ENCODE data around the gene TRPC4. TPM values are rescaled to one million over a fixed set of nuclear protein-coding genes. Genes with fewer than 3 reads are reported as not detected.

The TRPC4 gene
- polyA plus RNA-seq, 2 of the 4 experiments (the other 2 are of a cell fraction) = 0.04 to 0.05 TPM

DNA sequence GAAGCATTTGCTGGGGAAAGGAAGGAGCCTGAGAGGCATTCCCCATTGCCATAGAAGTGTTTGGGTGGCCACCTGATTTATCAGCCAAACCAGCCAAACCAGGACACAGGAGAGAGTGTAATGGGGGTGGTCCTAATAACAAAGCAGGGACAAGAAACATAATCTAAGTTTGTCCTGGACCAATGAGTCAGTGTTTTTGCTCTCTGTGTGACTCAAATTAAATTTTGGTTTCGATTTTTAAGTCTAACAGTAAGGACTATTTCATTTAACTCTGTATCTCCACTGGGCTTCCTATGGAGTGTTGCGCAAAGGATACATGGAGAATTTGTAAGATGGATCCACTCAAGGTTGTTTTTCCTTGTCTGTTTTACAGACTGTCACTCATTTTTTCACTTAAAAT is 19.5 kb upstream of the TRPC4 start (continued):
- TF ChIP-seq, protein P1, sequence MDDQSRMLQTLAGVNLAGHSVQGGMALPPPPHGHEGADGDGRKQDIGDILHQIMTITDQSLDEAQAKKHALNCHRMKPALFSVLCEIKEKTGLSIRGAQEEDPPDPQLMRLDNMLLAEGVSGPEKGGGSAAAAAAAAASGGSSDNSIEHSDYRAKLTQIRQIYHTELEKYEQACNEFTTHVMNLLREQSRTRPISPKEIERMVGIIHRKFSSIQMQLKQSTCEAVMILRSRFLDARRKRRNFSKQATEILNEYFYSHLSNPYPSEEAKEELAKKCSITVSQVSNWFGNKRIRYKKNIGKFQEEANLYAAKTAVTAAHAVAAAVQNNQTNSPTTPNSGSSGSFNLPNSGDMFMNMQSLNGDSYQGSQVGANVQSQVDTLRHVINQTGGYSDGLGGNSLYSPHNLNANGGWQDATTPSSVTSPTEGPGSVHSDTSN (IDR thresholded peaks at IDR 0.05) = no peak

DNA sequence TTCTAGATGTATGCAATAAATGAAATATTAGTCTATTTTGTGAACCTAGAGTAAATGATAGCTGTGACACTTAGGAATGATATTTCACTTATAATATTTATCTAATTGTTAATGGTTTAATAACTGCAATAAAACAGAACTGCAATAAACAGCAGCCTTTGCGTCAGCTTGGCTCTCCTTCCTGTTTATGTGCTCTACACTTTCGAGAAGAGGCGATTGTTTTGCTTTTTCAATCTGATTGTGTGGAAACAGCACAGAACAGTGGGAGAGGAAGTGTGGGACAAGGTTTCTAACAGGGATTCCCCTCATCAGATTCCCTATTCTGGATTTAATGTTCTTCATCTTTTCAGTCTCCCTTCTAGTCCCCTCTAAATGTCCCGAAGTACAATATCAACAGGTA is 17.3 kb upstream of the TRPC4 start:
- Histone ChIP-seq H3K9me3 (no peaks in the 10 kb centered on the region), H3K4me1 (no peaks in the 10 kb centered on the region), H3K27ac (no peak overlapping the region), H3K4me3 (no peak overlapping the region), H3K4me2 (no peak overlapping the region)
- FAIRE-seq = no peak
- no peak for ATAC-seq
- ChIA-PET POLR2A (no interaction called here), CTCF (no interaction called here)
- WGBS (ENCODE audit: missing lambda C conversion rate) = 16% methylated on average over 4 of the region's 4 CpGs
- TF ChIP-seq CHD2 (IDR thresholded peaks at IDR 0.05; ENCODE audit: low read length, partially characterized antibody) (no peak), ESRRA (IDR thresholded peaks at IDR 0.05; ENCODE audit: borderline replicate concordance, low read length) (no peak), TP53 (CRISPR knock-in tag; IDR thresholded peaks at IDR 0.05) (no peak), RFX5 (IDR thresholded peaks at IDR 0.05) (no peak), EHMT2 (IDR thresholded peaks at IDR 0.05; ENCODE audit: low read depth) (no peak), PHF8 (IDR thresholded peaks at IDR 0.05; ENCODE audit: borderline replicate concordance, low read depth) (no peak), TFCP2L1 (CRISPR knock-in tag; IDR thresholded peaks at IDR 0.05) (no peak)
- TF ChIP-seq, protein P2, sequence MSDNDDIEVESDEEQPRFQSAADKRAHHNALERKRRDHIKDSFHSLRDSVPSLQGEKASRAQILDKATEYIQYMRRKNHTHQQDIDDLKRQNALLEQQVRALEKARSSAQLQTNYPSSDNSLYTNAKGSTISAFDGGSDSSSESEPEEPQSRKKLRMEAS (IDR thresholded peaks at IDR 0.05) = no peak
- DNase-seq (ENCODE audit: low read depth in 1 of 2, low spot score in 1 of 2) = no peak

DNA sequence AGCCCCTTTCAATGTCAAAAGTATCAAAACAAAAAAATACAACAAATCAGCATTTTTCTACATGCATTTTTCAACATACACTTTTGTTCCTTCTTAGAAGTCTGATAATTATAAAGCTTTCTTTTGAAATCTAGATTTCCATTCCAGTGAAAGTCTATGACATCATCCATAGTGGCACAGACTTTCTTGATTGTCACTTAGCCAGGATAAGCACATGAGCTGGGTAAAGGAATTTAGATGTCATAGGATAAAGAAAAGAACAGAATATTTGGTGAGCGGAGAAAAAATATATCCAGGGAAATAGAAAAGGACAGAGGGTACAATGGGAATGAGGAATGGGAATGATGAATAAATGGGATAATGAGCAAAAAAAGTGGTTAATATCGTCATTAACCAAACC is 15.1 kb upstream of the TRPC4 start:
- FAIRE-seq (no peak), ATAC-seq (no peak), DNase-seq (ENCODE audit: low read depth in 1 of 2, low spot score in 1 of 2) (no peak)
- H3K4me2 ChIP-seq = no peak overlapping the region
- H3K9me3 ChIP-seq = no peaks in the 10 kb centered on the region
- TF ChIP-seq HDAC2 (IDR thresholded peaks at IDR 0.05) (no peak), ZNF302 (CRISPR knock-in tag; IDR thresholded peaks at IDR 0.05) (no peak), NPAS2 (CRISPR knock-in tag; IDR thresholded peaks at IDR 0.05; ENCODE audit: borderline replicate concordance) (no peak), MAFK (IDR thresholded peaks at IDR 0.05; ENCODE audit: partially characterized antibody) (peak; percentile 22), EHMT2 (IDR thresholded peaks at IDR 0.05; ENCODE audit: low read depth) (no peak), FOXS1 (CRISPR knock-in tag; IDR thresholded peaks at IDR 0.05) (no peak), HOXA7 (CRISPR knock-in tag; IDR thresholded peaks at IDR 0.05) (no peak)
- no peak overlapping the region for H3K4me3 ChIP-seq
- H3K4me1 ChIP-seq = no peaks in the 10 kb centered on the region
- ChIA-PET POLR2A (no interaction called here), CTCF (no interaction called here)
- H3K27ac ChIP-seq = no peak overlapping the region
- 46% methylated on average over 2 of the region's 2 CpGs for WGBS (ENCODE audit: missing lambda C conversion rate)

DNA sequence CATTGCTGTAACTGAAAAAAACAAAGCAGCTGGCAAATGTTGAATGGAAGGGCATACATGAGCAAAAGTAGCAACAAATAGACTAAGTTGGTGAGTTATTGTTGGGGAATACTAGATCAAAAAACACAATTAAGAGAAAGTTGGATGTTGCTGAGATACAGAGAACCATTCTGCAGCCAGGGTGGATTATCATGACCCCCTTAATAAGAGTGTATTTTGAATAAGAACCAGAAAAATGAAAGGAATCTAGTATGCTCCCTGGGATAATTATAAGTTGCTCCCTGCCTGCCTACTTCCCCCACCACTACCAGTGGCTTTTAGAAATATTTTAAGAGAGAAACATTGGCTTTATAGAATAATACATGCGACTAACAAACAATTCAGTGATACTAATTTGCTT is 14.5 kb upstream of the TRPC4 start:
- no peak overlapping the region for H3K4me2 ChIP-seq
- WGBS (ENCODE audit: missing lambda C conversion rate) = 3% methylated on average over 1 of the region's 1 CpG
- H3K4me1 ChIP-seq = no peaks in the 10 kb centered on the region
- H3K4me3 ChIP-seq = no peak overlapping the region
- H3K9me3 ChIP-seq = no peaks in the 10 kb centered on the region
- TF ChIP-seq FOSL2 (IDR thresholded peaks at IDR 0.05) = no peak
- no peak for TF ChIP-seq FOSL2 (CRISPR knock-in tag; IDR thresholded peaks at IDR 0.05)
- TF ChIP-seq BHLHE40 (IDR thresholded peaks at IDR 0.05; ENCODE audit: low read depth, low read length) = no peak
- TF ChIP-seq MAZ (IDR thresholded peaks at IDR 0.05; ENCODE audit: borderline replicate concordance, low read depth, low read length) = no peak
- TF ChIP-seq ESRRA (IDR thresholded peaks at IDR 0.05; ENCODE audit: borderline replicate concordance, low read length) = no peak
- ATAC-seq = no peak
- ChIA-PET POLR2A (no interaction called here), CTCF (no interaction called here)
- no peak overlapping the region for H3K27ac ChIP-seq
- no peak for FAIRE-seq
- DNase-seq (ENCODE audit: low read depth in 1 of 2, low spot score in 1 of 2) = no peak

DNA sequence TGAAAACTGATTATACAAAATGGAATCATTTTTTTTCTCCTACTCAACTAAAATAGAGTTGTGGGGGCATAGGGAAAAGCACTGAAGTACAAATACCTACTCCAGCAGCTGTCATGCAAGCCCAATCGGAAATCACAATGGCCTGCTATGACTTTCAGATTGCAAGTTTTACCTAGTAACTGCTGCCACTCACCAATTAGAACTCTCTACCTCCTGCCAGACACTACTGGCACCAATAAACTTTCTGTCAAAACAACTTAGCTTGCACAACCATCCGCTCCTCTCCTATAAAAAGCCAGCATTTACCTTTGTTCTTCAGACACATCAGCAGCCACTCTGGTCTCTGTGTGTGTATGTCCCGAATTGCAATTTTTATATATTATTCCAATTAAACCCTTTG is 9.3 kb upstream of the TRPC4 start:
- H3K4me2 ChIP-seq = no peak overlapping the region
- WGBS (ENCODE audit: missing lambda C conversion rate) = 3% methylated on average over 3 of the region's 3 CpGs
- H3K9me3 ChIP-seq = no peaks in the 10 kb centered on the region
- H3K27ac ChIP-seq = no peak overlapping the region
- TF ChIP-seq GATA3 (IDR thresholded peaks at IDR 0.05; ENCODE audit: borderline replicate concordance) = no peak
- TF ChIP-seq MYC (IDR thresholded peaks at IDR 0.05; ENCODE audit: borderline replicate concordance, low read length) = no peak
- no peak for TF ChIP-seq MAZ (IDR thresholded peaks at IDR 0.05; ENCODE audit: borderline replicate concordance, low read depth, low read length)
- TF ChIP-seq, protein P2 (IDR thresholded peaks at IDR 0.05) = no peak
- TF ChIP-seq EHMT2 (IDR thresholded peaks at IDR 0.05; ENCODE audit: low read depth) = no peak
- TF ChIP-seq, protein P3, sequence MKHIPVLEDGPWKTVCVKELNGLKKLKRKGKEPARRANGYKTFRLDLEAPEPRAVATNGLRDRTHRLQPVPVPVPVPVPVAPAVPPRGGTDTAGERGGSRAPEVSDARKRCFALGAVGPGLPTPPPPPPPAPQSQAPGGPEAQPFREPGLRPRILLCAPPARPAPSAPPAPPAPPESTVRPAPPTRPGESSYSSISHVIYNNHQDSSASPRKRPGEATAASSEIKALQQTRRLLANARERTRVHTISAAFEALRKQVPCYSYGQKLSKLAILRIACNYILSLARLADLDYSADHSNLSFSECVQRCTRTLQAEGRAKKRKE (CRISPR knock-in tag; IDR thresholded peaks at IDR 0.05; ENCODE audit: low read depth) = no peak
- TF ChIP-seq, protein P4, sequence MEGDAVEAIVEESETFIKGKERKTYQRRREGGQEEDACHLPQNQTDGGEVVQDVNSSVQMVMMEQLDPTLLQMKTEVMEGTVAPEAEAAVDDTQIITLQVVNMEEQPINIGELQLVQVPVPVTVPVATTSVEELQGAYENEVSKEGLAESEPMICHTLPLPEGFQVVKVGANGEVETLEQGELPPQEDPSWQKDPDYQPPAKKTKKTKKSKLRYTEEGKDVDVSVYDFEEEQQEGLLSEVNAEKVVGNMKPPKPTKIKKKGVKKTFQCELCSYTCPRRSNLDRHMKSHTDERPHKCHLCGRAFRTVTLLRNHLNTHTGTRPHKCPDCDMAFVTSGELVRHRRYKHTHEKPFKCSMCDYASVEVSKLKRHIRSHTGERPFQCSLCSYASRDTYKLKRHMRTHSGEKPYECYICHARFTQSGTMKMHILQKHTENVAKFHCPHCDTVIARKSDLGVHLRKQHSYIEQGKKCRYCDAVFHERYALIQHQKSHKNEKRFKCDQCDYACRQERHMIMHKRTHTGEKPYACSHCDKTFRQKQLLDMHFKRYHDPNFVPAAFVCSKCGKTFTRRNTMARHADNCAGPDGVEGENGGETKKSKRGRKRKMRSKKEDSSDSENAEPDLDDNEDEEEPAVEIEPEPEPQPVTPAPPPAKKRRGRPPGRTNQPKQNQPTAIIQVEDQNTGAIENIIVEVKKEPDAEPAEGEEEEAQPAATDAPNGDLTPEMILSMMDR (IDR thresholded peaks at IDR 0.05) = no peak
- TF ChIP-seq BHLHE40 (IDR thresholded peaks at IDR 0.05; ENCODE audit: low read depth, low read length) = no peak
- TF ChIP-seq, protein P5, sequence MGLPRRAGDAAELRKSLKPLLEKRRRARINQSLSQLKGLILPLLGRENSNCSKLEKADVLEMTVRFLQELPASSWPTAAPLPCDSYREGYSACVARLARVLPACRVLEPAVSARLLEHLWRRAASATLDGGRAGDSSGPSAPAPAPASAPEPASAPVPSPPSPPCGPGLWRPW (IDR thresholded peaks at IDR 0.05) = no peak
- no peak for TF ChIP-seq ZSCAN20 (CRISPR knock-in tag; IDR thresholded peaks at IDR 0.05)
- no peak for TF ChIP-seq HDAC2 (IDR thresholded peaks at IDR 0.05)
- no peak for TF ChIP-seq EP300 (IDR thresholded peaks at IDR 0.05)
- no peak for TF ChIP-seq CEBPB (IDR thresholded peaks at IDR 0.05)
- no peak for TF ChIP-seq TP53 (CRISPR knock-in tag; IDR thresholded peaks at IDR 0.05)
- H3K4me1 ChIP-seq = no peaks in the 10 kb centered on the region
- ChIA-PET POLR2A (no interaction called here), CTCF (interaction anchor here (0.8 kb wide), 1 partner anchor 9 kb away, joined by 3 read pairs; no protein-coding TSS in a partner anchor)
- DNase-seq (ENCODE audit: low read depth in 1 of 2, low spot score in 1 of 2) = no peak
- H3K4me3 ChIP-seq = no peak overlapping the region
- no peak for FAIRE-seq
- ATAC-seq = no peak

Measured in A549 (cell line).